LNCAP (cell line): ENCODE measurements around the gene ACTN4.

Source experiments
- CTCF ChIP-seq: fragments of 450-650 bp; IDR thresholded peaks from 2 replicates; pipeline ENCODE4 v1.5.1; 2017; ENCODE audit warnings: mild to moderate bottlenecking

ACTN4 gene

DNA sequence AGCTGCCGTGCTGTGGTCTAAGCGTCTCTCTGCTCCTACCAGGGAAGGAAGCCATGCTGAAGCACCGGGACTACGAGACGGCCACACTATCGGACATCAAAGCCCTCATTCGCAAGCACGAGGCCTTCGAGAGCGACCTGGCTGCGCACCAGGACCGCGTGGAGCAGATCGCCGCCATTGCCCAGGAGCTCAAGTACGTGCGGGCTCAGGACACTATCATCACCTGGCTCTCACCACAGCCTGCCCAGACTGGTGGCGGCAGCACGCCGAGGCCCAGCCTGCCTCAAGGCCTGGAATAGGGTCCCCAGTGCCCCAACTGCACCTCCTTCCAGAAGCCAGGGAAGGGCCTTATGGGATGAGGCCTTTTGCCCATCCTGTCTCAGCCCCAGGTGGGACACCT, 74.0 kb downstream of the ACTN4 start:
- TF ChIP-seq CTCF = no peak

DNA sequence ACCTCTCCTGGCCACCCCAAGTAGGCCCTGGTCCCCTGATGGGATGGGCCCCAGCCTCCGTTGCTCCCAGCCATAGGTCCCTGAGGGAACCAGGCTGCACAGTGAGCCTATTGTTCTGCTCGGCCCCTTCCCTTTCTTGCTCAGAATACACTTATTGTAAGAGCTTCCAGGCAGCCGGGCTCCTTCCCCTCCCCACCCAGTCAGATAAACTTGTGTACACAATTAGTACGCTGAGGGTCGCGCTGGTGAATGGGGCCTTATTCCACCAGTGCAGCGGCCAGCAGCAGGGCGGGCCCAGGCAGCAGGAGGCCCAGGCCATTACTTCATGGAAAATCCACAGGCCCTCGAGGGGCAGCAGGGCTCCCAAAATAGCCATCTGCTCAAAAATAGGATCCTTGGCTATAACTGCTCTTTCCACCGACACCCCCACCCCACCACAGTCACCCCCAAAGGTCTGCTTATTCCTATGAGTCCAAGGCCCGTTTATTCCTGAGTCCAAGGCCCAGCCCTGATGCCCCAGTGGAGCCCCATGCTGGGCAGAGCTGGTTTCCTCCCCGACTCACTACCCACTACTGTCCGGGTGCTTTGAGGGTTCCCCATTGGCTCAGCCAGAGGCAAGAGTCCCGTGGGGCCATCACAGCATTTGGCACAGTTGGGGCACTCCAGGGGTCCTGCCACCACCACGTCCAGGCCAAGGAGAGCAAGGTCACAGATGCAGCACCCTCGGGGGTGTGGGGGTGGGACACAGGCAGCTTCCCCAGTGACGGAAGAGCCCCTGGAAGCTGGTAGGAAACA, 74.7 kb downstream of the ACTN4 start:
- no peak for TF ChIP-seq CTCF

DNA sequence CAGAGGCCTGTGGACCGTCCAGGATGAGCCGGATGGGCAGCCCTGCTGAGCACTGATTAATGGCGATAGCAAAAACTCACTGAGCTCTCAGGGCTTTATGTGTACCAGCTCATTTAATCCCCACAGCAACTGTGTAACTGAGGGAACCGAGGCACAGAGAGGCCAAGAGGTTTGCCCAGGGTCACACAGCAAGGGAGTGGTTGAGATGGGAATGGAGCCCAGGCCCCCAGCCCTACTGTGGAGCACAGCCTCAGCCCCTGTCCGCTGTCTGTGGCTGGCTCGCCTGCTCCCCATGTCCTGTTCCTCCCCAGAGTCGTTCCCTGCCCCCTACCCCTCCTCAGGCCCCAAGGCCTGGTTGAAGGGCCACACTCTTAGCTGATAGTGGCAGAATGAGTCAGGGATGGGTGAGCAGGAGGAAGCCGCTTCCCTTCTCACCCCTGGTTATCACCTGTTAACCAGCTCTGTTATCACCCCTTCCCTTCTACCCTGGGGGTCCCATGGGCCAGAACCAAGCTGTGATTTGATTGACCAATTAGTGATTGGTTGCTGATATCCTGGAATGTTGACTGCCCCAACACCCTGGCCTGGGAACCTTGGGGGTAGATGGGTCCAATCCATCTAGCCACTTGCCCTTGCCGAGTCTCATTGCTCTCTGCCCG, 75.6 kb downstream of the ACTN4 start:
- no peak for TF ChIP-seq CTCF

DNA sequence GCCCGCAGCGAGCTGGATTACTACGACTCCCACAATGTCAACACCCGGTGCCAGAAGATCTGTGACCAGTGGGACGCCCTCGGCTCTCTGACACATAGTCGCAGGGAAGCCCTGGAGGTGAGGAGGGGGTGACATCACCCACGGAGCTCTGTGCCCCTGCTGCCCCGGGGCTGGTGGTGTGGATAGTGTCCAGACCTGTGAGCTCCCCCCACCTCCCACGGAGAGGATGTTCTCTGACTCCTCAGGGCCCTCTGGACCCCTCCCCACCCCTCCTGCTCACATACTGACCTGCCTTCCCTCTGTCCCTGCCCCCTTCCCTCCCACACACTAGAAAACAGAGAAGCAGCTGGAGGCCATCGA, 76.1 kb downstream of the ACTN4 start:
- TF ChIP-seq CTCF = no peak

DNA sequence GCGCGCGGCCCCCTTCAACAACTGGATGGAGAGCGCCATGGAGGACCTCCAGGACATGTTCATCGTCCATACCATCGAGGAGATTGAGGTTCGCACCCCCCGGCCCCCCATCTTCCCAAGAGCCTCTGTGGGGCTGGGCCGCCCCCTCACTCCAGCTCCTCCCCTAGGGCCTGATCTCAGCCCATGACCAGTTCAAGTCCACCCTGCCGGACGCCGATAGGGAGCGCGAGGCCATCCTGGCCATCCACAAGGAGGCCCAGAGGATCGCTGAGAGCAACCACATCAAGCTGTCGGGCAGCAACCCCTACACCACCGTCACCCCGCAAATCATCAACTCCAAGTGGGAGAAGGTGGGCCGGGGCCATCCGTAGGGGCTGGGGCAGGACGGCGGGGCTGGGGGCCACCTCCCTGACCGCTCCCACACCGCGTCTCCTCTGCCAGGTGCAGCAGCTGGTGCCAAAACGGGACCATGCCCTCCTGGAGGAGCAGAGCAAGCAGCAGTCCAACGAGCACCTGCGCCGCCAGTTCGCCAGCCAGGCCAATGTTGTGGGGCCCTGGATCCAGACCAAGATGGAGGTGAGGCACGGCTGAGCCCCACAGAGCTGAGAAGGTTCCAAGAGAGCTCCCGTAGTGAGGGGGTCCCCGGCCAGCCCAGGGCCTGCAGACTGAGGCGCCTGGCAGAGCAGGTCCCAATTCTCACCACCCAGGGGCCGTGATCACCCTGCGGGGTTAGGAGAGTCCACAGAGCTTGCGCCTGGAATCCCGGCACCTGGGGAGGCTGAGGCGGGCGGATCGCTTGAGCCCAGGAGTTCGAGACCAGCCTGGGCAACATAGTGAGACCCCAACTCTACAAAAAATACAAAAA, 76.8 kb downstream of the ACTN4 start:
- TF ChIP-seq CTCF = no peak

DNA sequence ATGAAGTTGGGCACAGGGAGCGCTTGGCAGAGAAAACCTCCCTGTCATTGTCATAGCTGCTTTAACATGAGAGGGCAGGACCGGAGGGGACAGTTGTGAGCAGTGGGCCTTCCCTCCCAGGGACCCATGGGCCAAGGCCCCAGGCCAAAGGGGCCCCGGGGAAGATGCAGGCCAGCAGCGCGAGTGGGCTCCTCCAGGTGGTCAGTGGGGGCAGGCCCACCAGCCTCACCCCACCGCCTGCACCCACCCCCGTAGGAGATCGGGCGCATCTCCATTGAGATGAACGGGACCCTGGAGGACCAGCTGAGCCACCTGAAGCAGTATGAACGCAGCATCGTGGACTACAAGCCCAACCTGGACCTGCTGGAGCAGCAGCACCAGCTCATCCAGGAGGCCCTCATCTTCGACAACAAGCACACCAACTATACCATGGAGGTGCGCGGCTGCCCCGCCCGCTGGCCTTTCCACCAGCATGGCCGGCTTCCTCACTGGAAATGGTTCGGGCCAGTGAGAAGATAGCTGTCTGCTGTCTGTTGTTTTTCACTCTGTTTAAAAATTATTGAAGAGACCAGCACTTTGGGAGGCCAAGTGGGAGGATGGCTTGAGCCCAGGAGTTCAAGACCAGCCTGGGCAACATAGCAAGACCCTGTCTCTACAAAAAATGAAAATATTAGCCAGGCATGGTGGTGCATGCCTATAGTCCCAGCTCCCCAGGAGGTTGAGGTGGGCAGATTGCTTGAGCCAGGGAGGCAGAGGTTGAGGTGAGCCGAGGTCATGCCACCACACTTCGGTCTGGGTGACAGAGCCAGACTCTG, 78.2 kb downstream of the ACTN4 start:
- no peak for TF ChIP-seq CTCF

DNA sequence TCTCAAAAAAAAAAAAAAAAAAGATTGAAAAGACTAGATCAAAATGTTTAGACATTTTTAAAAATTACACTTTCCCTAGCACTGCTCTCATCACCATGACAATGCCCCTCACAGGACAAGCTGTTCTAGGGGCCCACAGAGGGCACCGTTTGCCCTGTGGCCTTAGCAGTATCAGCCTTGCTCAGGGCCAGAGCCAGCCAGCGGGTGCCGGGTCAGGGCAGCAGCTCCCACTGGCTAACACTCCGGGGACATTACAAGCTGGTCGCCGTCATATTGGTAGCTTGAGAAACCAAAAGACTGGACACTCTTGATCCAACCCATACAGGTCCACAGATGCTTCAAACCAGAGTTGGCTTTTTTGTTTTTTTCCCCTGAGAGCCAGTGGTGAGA, 78.8 kb downstream of the ACTN4 start:
- no peak for TF ChIP-seq CTCF
